Measurements from ENCODE around the gene PSMD1. TPM values are rescaled to one million over a fixed set of nuclear protein-coding genes. Genes with fewer than 3 reads are reported as not detected.
"Not testable (repeated sequence)": the region's sequence is repeated elsewhere in the genome, so short reads cannot be mapped to it uniquely, and the experiment has no call there.

Gene PSMD1
- total RNA-seq, 4 donors from 2014 or later: 51.5 to 116 (median 67.9) TPM

GRCh38 chr2:231088754-231089153 lies 32.1 kb downstream of the PSMD1 start:
- Histone ChIP-seq H3K27ac (no peak overlapping the region), H3K36me3 (peaks cover 17 to 100% (median 28%) of the 10 kb centered on the region in 3 donors), H3K9me3 (no peaks in the 10 kb centered on the region), H3K27me3 (no peaks in the 10 kb centered on the region), H3K4me1 (no peaks in the 10 kb centered on the region), H3K4me3 (no peak overlapping the region)
- WGBS, 2 donors: 82 to 94% methylated on average over 4 of the region's 4 CpGs
- no peak for DNase-seq
- TF ChIP-seq POLR2A (IDR thresholded peaks at IDR 0.05) (no peak), CTCF (IDR thresholded peaks at IDR 0.05) (no peak)
- intact Hi-C loops (cut with DNase I): no loop called here

- Histone ChIP-seq H3K9me3 (peaks cover 0 to 11% (median 6%) of the 10 kb centered on the region in 3 donors), H3K27me3 (no peaks in the 10 kb centered on the region), H3K36me3 (peaks cover 0 to 99% (median 0%) of the 10 kb centered on the region in 3 donors), H3K4me1 (no peaks in the 10 kb centered on the region), H3K4me3 (no peak overlapping the region), H3K27ac (no peak overlapping the region)
- 91 to 93% methylated on average over 5 of the region's 5 CpGs for WGBS, 2 donors
- DNase-seq: no peak
- no peak for TF ChIP-seq POLR2A (IDR thresholded peaks at IDR 0.05)
- TF ChIP-seq CTCF (IDR thresholded peaks at IDR 0.05): no peak
- intact Hi-C loops (cut with DNase I): no loop called here
These were observed 37.3 kb downstream of the PSMD1 start for GRCh38 chr2:231093933-231094332.

GRCh38 chr2:231094736-231095346 lies 38.2 kb downstream of the PSMD1 start:
- H3K4me1 ChIP-seq: no peaks in the 10 kb centered on the region
- WGBS, 2 donors: 77% methylated on average over 4 of the region's 4 CpGs

GRCh38 chr2:231099918-231100317 lies 43.3 kb downstream of the PSMD1 start:
- H3K4me3 ChIP-seq: no peak overlapping the region
- H3K36me3 ChIP-seq: peaks cover 0 to 79% (median 4%) of the 10 kb centered on the region in 3 donors
- intact Hi-C loops (cut with DNase I): loop anchor here (10.0 kb wide), 1 partner anchor 355 kb away; no protein-coding TSS in a partner anchor
- peaks cover 0 to 25% (median 17%) of the 10 kb centered on the region in 3 donors for H3K9me3 ChIP-seq
- H3K4me1 ChIP-seq: peaks cover 0 to 5% (median 0%) of the 10 kb centered on the region in 3 donors
- no peak for TF ChIP-seq CTCF (IDR thresholded peaks at IDR 0.05)
- no peak for TF ChIP-seq POLR2A (IDR thresholded peaks at IDR 0.05)
- WGBS, 2 donors: 95 to 96% methylated on average over 6 to 8 of the region's 8 CpGs
- no peak for DNase-seq
- no peak overlapping the region for H3K27ac ChIP-seq
- H3K27me3 ChIP-seq: no peaks in the 10 kb centered on the region

More at GRCh38 chr2:231094736-231095346, 38.2 kb downstream of the PSMD1 start:
- intact Hi-C loops (cut with DNase I): no loop called here
- TF ChIP-seq CTCF (IDR thresholded peaks at IDR 0.05) (no peak), POLR2A (IDR thresholded peaks at IDR 0.05) (no peak)
- no peaks in the 10 kb centered on the region for H3K27me3 ChIP-seq
- H3K27ac ChIP-seq: no peak overlapping the region
- H3K9me3 ChIP-seq: peaks cover 0 to 20% (median 16%) of the 10 kb centered on the region in 3 donors
- no peak for DNase-seq
- peaks cover 0 to 99% (median 3%) of the 10 kb centered on the region in 3 donors for H3K36me3 ChIP-seq
- H3K4me3 ChIP-seq: no peak overlapping the region

- not testable (repeated sequence) for H3K27me3 ChIP-seq, H3K4me3 ChIP-seq, DNase-seq, H3K4me1 ChIP-seq, H3K27ac ChIP-seq
- WGBS, 2 donors: 100% methylated on average over 2 of the region's 2 CpGs
- intact Hi-C loops (cut with DNase I): loop anchor here (10.0 kb wide), 1 partner anchor 354 kb away; no protein-coding TSS in a partner anchor
- H3K9me3 ChIP-seq: peaks cover 0 to 25% (median 17%) of the 10 kb centered on the region in 3 donors
- H3K36me3 ChIP-seq: peaks cover 0 to 75% (median 4%) of the 10 kb centered on the region in 3 donors
These were observed 43.7 kb downstream of the PSMD1 start for GRCh38 chr2:231100321-231100720.

All from esophagus squamous epithelium (tissue), 5 donors.